Esophagus squamous epithelium (tissue), 4 donors: ENCODE measurements around the gene PON2.

Experiments
- POLR2A ChIP-seq, 4 donors: fragments of 450-650 bp; IDR thresholded peaks; one replicate each; pipeline ENCODE4 v1.6.1; 2017; ENCODE audit warnings: antibody characterized with exemption in 4 of 4, mild to moderate bottlenecking in 4 of 4, moderate library complexity in 3 of 4
- TF ChIP-seq, protein P1 (sequence below), 6 experiments: fragments of 450-650 bp in 4 of 6; fragments of 200-600 bp in 2 of 6; sonication (generic) in 2 of 6; IDR thresholded peaks; one replicate each; pipeline ENCODE4 v1.5.1; 2016 to 2019; ENCODE audit warnings: antibody characterized with exemption in 6 of 6, mild to moderate bottlenecking in 4 of 6, moderate library complexity in 4 of 6

GRCh38 chr7:95397381-95397780, 37.4 kb downstream of the PON2 start:
- TF ChIP-seq POLR2A (IDR thresholded peaks at IDR 0.05) = no peak
- TF ChIP-seq, protein P1, sequence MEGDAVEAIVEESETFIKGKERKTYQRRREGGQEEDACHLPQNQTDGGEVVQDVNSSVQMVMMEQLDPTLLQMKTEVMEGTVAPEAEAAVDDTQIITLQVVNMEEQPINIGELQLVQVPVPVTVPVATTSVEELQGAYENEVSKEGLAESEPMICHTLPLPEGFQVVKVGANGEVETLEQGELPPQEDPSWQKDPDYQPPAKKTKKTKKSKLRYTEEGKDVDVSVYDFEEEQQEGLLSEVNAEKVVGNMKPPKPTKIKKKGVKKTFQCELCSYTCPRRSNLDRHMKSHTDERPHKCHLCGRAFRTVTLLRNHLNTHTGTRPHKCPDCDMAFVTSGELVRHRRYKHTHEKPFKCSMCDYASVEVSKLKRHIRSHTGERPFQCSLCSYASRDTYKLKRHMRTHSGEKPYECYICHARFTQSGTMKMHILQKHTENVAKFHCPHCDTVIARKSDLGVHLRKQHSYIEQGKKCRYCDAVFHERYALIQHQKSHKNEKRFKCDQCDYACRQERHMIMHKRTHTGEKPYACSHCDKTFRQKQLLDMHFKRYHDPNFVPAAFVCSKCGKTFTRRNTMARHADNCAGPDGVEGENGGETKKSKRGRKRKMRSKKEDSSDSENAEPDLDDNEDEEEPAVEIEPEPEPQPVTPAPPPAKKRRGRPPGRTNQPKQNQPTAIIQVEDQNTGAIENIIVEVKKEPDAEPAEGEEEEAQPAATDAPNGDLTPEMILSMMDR (IDR thresholded peaks at IDR 0.05) = no peak
